ENCODE data around the gene C13orf46.
"Not testable (repeated sequence)": the region's sequence is repeated elsewhere in the genome, so short reads cannot be mapped to it uniquely, and the experiment has no call there.

The C13orf46 gene

DNA sequence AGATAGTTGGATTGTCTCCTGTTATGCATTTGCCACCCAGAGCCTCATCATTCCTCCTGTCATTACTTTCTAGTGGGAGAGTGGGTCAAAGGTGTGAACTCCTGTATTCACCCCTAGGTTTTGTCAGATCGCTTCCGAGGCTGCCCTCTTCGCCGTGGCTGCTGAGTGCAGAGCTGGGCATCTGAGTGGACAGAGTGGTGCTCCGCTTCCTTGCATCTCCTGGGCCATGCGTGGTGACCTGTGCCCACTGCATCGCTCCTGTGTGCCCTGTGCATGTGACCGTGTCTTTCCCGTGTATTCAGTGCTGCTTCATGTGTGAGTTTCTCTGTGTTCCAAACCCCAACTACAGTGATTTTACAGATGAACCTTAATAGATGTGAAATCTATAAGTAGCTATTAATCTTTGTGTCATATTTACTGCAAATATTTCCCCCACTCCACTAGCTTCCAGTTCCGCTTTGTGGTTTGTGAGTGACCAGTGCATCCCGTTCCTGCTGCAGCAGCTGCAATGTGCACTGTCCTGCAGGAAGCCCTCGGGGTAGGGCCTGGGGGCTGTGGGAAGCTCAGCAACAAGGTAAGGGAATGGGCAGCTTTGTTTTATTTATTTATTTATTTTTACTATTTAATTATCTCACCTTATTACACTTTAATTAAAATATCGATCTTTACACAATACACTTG, 53.1 kb downstream of the C13orf46 start:
- DNase-seq, result no peak

DNA sequence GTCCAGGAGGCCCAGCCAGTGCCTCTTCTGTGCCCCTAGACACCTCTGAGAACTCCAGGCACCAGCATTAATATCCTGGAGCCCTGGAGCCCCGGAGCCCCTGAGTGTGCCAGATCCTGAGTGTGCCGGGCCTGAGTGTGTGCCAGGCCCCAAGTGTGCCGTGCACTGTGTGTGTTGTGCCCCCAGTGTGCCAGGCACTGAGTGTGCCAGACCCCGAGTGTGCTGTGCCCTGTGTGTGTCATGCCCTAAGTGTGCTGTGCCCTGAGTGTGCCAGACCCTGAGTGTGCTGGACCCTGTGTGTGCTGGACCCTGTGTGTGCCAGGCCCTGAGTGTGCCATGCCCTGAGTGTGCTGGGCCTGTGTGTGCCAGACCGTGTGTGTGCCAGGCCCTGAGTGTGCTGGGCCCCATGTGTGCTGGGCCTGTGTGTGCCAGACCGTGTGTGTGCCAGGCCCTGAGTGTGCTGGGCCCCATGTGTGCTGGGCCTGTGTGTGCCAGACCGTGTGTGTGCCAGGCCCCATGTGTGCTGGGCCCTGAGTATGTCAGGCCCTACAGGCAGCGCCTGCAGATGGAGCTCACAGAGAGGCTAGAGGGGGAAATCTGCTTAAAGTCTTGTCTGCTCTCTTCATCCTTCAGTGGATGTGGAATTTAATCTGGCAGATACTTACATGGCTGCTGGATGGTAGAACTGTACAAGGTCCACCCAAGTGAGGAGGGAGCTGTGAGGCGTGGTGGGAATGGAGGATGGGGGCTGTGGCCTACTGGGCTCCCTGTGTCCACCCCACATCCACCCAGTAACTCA, 53.9 kb downstream of the C13orf46 start:
- DNase-seq, result no peak

DNA sequence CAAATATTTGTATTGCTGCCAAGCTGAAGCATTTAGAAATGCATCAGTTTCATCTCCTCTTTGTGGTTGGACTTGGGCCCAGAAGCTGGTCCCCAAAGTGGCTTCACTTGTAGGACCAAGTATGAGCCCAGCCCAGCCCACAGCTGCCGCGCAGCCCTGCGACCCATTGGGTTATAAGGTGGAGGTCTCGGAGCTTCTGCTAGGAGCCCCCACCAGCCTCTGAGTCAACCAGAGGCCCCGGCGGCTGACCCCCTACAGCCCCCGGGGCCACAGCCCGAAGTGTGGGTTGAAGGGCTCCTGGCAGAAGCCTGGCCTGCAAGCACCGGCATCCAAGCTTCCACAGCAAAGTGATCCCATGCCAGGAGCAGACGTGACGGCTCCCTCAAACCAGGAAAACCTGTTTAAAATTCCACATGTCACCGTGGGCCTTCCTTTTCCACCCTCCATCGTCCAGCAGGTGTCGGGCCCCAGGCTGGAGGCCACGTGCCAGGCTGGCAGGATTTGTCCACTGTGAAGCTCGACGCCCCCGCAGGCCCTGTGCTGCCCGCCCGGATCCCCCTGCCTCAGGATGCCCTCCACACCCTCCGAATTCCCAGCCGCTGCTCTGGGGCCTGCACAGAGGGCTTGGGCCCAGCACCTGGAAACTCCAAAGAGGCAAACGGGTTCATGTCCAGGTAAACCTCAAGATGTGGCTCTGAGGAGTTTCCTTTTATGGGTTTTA, 54.7 kb downstream of the C13orf46 start:
- no peak for DNase-seq

DNA sequence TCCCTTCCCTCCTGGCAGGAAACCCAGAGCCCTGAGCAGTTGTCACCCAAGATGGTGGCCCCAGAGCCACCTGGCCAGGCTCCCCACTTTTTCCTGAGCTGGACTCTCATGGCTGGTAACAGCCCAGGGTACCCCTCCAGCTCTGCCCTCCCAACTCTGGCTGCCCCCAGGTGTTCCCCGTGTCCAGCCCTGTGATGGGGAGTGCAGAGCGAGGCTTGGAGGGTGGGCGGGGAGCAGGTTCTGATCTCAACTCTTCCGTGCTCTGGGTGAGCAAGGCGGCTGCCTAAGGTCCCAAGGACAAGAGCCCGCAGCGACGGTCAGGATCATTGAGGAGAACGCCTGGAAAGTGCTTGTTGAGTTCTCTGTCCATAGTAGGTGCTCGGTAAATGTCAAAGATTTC, 55.3 kb downstream of the C13orf46 start:
- no peak for DNase-seq

DNA sequence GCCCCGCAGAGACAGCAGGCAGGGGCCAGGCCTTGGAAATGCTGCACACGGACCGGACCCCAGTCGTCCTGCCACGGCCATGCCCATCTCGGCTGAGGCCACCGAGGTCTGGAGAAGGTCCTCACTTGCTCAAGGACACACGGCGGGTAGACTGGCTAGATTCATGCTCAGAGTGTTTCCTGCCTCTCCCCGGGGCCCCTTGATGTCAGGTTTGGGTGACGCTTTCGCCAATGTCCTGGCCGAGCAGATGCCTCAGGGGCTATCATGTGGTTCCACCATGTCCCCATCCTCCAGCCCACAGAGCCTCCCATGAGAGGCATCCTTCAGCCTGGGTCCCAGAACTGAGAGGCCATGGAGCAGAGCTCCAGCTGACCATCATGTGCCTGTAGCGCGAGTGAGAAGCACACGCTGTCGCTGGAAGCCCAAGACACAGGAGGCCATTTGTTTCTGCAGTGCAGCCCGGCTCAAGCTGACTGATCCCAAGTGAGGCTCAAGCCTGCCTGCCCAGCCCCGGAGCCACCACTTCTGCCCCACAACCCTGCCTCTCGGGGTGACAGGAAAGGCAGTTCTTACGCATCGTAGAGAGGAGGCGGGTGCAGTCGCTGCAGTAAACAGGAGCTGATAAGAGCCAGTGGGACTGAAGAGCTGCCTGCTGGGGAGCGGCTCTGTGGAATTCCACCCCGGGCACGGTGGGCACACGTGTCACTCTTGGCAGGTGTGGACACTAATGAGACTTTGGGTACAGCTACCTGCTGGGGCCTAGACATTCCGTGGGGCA, 56.1 kb downstream of the C13orf46 start:
- no peak for DNase-seq

DNA sequence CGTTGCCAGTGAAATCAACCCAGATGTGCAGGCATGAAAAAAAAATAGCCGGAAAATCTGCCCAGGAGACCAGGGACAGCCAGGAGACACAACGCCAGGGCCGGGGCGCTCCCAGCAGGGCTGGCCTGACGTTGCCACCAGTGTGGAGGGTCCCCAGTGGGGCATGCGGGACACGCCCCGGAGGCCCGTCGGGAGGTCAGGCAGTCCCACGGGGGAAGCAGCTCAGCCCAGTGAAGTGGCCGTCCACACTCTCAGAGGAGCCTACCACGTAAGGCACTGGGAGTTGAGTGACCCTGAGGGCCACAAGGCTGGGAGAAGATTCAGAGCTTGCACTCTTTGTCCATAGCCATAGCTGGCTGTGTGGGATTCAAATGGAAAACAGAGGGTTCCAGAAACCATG, 56.8 kb downstream of the C13orf46 start:
- no peak for DNase-seq

DNA sequence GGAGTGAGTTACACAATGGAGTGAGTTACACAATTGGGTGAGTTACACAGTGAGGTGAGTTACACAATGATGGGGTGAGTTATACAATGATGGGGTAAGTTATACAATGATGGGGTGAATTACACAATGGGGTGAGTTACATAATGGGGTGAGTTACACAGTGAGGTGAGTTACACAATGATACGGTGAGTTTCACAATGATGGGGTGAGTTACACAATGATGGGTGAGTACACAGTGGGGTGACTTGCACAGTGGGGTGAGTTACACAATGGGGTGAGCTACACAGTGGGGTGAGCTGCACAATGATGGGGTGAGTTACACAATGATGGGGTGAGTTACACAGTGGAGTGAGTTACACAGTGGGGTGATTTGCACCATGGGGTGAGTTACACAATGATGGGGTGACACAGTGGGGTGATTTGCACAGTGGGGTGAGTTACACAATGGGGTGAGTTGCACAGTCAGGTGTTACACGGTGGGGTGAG, 57.5 kb downstream of the C13orf46 start:
- no peak for DNase-seq

DNA sequence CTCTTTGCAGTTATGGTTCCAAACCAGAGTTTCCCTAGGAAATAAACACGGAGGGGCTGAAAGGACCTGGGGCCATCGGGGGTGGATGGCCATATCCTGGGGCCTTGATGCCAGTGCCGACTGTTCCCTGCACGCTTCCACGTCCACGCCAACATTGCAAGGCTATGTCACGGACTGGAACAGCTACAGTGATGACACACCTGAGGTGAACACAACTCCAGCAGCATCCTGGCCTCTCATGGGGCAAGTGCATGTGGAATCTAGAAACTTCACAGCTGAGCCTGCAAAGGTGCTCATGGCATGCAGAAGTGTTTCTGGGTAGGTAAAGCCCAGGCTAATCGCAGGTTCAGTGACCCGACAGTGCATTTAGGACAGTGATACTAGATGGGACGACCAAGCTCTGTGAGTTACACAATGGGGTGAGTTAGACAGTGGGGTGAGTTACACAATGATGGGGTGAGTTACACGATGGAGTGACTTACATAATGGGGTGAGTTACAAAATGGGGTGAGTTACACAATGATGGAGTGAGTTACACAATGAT, 58.0 kb downstream of the C13orf46 start:
- no peak for DNase-seq

DNA sequence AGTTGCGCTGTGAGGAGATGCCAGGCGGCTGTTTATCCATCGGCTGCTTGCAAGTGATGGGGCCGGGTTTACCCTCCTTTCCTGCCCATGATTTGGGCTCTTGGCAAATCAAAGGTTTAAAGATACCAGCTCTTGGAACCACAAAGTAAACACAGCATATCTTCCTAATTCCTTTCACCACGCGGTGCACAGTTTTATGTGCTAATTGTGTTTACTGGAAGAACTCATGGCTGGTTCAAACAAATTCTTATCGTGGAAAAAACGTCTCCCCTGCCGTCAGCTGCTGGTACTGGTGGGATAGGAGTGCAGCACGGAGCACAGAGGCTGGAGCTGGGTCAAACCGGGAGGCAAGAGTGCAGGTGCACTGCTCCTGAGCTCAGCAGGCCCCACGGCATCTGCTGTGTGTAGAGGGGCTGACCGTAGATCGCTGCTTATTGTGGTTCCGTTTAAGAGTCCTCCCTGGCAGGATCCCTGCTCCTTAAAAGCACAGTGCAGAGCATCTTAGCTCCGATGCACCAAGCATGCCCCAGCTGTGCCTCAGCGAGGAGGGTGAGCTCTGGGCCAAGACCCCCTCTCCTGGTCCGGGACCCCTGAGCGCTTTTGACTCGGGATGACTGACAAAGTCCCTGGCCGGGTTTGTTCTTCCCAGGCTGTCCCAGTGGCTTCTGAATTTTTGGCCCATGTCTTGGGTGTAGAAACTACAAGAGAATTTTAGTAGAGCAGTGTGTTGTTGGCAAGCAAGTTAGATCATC, 58.7 kb downstream of the C13orf46 start:
- DNase-seq, result no peak

DNA sequence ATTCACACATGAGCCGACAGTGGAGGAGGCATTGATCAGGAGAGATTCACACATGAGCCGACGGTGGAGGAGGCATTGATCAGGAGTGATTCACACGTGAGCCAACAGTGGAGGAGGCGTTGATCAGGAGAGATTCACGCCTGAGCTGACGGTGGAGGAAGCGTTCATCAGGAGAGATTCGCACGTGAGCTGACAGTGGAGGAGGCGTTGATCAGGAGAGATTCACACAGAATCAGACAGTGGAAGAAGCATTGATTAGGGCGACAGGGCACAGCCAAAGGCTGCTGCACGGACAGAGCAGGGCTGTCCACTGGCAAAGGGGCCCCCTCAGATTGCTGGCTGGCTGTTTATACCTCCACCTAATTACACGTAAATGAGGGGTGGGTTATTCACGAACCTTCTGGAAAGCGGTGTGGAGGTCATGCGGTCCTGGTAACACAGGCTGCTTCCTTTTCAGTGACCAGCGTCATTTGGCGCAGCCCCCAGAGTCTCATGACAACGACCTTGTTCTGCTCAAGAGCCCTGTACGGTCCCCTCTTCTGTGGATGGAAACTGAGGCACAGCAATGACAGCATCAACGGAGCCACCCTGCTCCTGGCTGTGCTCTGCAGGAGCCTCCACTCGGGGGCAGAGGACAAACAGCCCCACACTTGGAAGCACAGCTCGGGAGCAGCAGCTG, 59.4 kb downstream of the C13orf46 start:
- no peak for DNase-seq

DNA sequence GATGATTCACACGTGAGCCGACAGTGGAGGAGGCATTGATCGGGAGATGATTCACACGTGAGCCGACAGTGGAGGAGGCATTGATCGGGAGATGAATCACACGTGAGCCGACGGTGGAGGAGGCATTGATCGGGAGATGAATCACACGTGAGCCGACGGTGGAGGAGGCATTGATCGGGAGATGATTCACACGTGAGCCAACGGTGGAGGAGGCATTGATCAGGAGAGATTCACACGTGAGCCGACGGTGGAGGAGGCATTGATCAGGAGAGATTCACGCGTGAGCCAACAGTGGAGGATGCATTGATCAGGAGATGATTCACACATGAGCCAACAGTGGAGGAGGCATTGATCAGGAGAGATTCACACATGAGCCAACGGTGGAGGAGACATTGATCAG, 60.0 kb downstream of the C13orf46 start:
- DNase-seq, result not testable (repeated sequence)

DNA sequence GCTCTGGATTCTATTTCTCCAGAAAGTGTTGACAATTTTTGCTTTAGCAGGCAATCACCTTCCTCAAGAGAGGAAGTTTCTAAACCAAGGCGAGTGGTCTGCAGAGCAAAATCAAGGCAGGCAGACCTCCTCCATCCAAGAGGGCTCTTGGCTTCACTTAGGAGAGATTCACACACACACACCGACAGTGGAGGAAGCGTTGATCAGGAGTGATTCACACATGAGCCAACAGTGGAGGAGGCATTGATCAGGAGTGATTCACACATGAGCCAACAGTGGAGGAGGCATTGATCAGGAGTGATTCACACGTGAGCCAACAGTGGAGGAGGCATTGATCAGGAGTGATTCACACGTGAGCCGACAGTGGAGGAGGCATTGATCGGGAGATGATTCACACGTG, 60.5 kb downstream of the C13orf46 start:
- DNase-seq, result not testable (repeated sequence)

DNA sequence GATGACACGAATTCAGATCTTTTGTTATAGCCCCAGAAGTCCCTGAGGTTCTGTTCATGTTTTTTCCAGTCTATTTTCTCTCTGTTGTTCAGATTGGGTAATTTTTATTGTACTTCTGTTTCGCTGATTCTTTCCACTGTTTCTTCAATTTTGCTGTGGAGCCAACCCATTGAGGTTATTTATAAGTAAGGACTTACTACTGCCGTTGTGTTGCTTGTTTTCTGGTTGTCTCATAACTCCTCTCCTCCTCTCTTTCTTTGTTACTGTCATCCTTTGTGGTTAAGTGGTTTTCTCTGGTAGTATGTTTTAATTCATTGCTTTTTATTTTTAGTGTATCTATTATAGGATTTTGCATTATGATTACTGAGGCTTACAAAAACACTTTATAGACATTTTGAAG, 61.3 kb downstream of the C13orf46 start:
- no peak for DNase-seq

DNA sequence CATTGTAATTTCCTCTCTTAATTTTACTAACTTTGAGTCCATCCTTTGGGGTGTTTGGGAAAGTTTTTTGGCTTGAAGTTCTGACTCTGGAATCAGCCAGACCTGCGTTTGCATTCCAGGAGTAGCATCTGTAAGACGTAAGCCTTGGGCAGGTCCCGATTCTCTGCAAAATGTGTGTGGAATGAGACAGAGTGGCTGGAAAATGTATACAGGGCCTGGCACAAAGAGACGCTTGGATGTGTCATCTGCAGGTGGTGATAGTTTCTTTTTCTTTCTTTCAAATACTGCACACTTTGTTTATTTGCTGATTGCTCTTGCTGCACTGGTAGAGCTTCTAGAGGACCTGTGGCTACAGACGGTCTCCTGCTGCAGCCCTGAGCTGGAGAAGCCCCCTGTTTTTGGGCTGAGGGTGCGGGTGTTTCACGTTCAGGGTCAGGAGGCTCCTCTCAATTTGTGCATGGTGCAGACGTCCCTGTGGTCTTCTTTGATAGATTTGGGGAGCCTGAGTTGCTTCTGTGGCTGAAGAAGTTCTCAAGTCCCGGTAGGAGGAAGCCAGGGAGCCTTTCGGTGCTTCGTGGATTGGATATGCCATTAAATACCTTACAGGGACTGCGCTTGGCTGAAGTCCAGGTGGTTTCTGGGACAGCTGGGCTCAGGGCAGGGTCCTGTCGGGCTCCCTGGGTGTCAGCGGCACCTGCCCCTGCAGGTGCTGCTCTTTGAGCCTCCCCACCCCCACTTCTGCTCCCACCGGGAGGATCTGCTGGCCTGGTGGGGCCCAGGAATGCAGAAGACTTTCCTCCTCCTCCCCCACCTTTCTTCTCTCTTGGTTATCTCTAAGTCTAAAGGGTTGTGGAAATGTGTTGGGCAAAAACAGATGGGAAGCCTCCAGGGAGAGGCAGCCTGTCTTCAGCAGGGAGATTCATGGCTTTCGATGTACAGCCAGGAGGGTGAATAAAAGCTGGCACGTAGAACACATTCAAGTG, 66.0 kb downstream of the C13orf46 start:
- DNase-seq, result peak; percentile 95

DNA sequence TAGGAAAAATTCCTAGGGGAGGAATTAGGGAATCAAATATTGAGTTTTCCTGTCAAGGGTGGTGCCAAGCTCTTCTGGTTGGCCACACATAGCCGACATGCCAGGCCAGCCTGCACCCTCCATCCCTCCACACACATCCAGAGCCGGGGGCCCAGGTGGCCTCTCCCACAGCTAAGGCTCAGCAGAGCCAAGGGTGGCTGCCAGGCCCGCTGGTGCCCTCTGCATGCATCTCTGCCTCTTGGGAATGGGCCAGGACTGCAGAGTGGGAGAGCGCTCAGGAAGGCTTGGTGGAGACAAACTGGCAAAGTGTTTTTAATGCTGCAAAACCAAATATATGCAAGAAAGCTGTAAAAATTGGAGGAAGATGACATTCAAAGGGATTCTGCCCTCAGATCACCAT, 67.3 kb downstream of the C13orf46 start:
- no peak for DNase-seq

DNA sequence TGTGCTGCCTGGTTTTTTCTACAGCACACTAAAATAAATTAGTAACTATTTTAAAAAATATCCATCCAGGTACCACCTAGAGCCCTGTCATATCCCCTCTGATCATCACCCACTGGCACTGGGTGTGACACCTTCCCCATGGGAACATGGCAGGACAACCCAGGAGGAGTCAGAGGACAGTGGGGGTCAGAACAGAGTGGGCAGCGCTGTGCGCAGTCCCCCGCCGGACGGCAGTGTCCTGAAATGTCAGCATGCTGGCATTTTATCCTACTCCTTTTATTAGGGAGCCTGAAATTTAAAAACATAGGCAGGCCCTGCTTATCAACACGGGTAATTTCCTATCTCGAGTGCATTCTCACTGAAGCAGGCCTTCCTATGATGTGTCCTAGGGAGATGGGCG, 67.9 kb downstream of the C13orf46 start:
- no peak for DNase-seq

DNA sequence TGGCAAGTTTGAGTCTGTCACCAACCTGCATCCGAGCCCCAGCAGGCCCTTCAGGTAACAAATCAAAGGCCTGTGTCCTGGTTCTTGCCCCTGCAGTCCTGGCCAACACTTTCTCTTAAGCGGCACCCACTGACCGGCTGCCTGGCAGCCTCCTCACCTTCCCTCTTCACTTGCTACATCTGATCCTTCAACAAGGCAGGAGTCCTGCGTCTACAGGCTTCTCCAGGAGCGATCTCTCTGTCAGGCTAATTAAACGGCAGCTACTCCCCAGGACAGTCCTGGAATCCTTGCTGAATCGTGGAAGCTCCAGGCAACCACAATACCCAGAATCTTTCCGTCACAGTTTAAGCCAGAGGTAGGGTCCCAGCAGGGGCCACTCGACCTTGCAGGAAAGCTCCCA, 68.9 kb downstream of the C13orf46 start:
- no peak for DNase-seq

DNA sequence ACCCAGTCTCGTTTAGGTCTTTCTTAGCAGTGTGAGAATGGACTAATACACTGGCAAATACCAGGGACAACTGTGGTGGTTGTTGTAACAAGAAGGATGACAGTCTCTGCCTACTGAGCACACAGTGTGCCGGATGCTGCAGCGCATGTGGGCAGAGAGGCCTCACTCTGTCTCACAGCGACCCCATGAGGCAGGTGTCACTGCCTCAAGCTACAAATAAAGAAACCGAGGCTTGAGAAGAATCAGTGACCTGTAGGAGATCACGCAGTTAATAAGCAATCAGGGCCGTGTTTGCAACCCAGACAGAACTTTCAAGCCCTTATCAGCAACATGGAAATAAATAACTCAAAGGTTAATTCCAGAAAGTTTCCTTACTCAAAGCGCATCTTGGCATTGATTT, 69.5 kb downstream of the C13orf46 start:
- peak; percentile 60 for DNase-seq

DNA sequence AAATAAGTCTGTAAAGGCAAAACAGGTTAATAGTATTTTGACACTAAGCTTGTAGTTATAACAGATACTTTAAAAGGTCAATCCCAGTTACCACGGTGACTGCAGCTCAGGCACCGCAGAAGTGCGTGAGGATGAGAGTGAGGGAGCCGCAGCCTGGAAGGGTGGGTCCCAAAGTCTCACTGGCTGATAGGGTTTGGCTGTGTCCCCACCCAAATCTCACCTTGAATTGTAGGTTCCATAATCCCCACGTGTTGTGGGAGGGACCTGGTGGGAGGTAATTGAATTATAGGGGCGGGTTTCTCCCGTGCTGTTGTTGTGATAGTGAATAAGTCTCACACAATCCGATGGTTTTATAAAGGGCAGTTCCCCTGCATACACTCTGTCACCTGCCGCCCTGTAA, 70.0 kb downstream of the C13orf46 start:
- no peak for DNase-seq

Measured in EL (cell line).